ENCODE data around the gene QRICH2. TPM values are rescaled to one million over a fixed set of nuclear protein-coding genes. Genes with fewer than 3 reads are reported as not detected.
"Not testable (repeated sequence)": the region's sequence is repeated elsewhere in the genome, so short reads cannot be mapped to it uniquely, and the experiment has no call there.

The QRICH2 gene
- total RNA-seq, 3 donors from 2014 or later, result 1.6 to 4.7 (median 3.2) TPM

DNA sequence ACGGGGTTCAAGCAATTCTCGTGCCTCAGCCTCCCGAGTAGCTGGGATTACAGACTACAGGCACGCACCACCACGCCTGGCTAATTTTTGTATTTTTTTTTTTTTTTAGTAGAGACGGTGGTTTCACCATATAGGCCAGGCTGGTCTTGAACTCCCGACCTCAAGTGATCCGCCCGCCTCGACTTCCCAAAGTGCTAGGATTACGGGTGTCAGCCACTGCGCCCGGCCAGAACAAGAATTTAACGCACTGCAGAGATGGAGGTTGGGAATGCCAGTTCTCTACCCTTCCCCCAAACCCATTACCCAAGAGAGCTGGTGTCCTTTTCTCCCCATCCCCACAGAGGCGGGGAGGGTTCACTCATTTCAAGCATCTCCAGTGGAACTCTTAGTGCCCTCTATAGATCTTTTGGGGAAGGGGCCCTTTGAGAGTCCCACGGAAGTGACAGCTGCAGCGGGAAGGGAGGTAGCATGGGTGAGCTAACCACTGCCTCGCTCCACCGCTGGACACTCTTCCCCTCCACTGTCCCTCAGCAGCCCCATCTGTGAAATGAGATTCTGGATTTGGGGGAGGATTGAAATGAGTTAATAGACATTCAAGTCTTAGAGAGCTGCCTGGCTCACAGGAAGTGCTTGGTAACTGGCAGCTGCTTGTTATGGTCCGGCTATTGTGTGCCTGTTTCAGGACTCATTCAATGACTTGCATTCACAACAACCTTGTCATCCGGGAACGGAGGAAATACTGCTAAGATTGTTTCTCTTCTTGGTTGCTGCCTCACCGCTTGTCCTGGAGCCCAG, 46.5 kb downstream of the QRICH2 start:
- ATAC-seq, result no peak
- no peaks in the 10 kb centered on the region for H3K36me3 ChIP-seq (ENCODE audit: low read depth)
- H3K9me3 ChIP-seq, result no peaks in the 10 kb centered on the region
- TF ChIP-seq, protein P1, sequence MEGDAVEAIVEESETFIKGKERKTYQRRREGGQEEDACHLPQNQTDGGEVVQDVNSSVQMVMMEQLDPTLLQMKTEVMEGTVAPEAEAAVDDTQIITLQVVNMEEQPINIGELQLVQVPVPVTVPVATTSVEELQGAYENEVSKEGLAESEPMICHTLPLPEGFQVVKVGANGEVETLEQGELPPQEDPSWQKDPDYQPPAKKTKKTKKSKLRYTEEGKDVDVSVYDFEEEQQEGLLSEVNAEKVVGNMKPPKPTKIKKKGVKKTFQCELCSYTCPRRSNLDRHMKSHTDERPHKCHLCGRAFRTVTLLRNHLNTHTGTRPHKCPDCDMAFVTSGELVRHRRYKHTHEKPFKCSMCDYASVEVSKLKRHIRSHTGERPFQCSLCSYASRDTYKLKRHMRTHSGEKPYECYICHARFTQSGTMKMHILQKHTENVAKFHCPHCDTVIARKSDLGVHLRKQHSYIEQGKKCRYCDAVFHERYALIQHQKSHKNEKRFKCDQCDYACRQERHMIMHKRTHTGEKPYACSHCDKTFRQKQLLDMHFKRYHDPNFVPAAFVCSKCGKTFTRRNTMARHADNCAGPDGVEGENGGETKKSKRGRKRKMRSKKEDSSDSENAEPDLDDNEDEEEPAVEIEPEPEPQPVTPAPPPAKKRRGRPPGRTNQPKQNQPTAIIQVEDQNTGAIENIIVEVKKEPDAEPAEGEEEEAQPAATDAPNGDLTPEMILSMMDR (IDR thresholded peaks at IDR 0.05), result no peak
- H3K4me3 ChIP-seq, result no peak overlapping the region
- peaks cover 62% of the 10 kb centered on the region for H3K4me1 ChIP-seq (ENCODE audit: low read depth)
- intact Hi-C loops (cut with DNase I, micrococcal nuclease), result no loop called here
- peak in 2 of 3 donors; percentile 47 to 52 for DNase-seq

DNA sequence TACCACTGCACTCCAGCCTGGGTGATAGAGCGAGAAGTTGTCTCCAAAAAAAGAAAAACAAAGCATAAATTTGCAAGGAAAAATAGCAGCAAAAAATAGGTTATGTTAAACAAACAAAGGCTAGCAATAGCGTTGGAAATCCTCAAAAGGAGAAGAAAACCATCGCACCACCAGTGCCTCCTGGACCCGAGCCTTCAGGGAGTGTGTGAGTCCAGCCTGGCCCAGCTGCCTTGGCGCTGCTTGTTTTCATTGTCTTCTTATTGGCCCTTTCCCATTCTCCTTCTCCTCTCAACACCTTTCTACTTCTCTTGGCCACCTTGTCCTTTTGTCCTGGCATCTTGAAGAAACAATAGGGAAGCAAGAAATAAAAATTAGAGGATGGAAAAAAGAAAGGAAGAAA, 47.4 kb downstream of the QRICH2 start:
- no peaks in the 10 kb centered on the region for H3K36me3 ChIP-seq (ENCODE audit: low read depth)
- DNase-seq (peak in 2 of 3 donors; percentile 27 to 42), ATAC-seq (no peak)
- intact Hi-C loops (cut with DNase I, micrococcal nuclease), result no loop called here
- TF ChIP-seq, protein P1 (IDR thresholded peaks at IDR 0.05), result no peak
- H3K9me3 ChIP-seq, result no peaks in the 10 kb centered on the region
- no peak overlapping the region for H3K4me3 ChIP-seq
- H3K4me1 ChIP-seq (ENCODE audit: low read depth), result peaks cover 62% of the 10 kb centered on the region

DNA sequence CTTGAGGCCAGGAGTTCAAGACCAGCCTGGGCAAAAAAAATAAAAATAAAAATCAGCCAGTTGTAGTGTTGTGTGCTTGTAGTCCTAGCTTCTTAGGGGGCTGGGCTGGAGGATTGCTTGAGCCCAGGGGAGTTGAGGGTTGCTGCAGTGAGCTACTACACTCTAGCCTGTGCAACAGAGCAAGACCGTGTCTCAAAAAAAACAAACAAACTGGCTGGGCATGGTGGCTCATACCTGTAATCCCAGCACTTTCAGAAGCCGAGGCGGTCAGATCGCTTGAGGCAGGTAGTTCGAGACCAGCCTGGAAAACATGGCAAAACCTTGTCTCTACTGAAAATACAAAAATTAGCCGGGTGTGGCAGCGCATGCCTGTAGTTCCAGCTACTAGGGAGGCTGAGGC, 47.9 kb downstream of the QRICH2 start:
- ATAC-seq, result no peak
- H3K36me3 ChIP-seq (ENCODE audit: low read depth), result no peaks in the 10 kb centered on the region
- peaks cover 62% of the 10 kb centered on the region for H3K4me1 ChIP-seq (ENCODE audit: low read depth)
- H3K9me3 ChIP-seq, result no peaks in the 10 kb centered on the region
- TF ChIP-seq, protein P1 (IDR thresholded peaks at IDR 0.05), result no peak
- intact Hi-C loops (cut with DNase I, micrococcal nuclease), result no loop called here
- peak in 2 of 3 donors; percentile 25 to 27 for DNase-seq
- H3K4me3 ChIP-seq, result no peak overlapping the region

- H3K36me3 ChIP-seq (ENCODE audit: low read depth); H3K4me3 ChIP-seq; ATAC-seq; H3K9me3 ChIP-seq; intact Hi-C loops (cut with DNase I, micrococcal nuclease): not testable (repeated sequence)
- peaks cover 38% of the 10 kb centered on the region for H3K4me1 ChIP-seq (ENCODE audit: low read depth)
- peak in 2 of 3 donors; percentile 32 to 54 for DNase-seq
Measured at GRCh38 chr17:76256430-76257050, 51.5 kb downstream of the QRICH2 start.

DNA sequence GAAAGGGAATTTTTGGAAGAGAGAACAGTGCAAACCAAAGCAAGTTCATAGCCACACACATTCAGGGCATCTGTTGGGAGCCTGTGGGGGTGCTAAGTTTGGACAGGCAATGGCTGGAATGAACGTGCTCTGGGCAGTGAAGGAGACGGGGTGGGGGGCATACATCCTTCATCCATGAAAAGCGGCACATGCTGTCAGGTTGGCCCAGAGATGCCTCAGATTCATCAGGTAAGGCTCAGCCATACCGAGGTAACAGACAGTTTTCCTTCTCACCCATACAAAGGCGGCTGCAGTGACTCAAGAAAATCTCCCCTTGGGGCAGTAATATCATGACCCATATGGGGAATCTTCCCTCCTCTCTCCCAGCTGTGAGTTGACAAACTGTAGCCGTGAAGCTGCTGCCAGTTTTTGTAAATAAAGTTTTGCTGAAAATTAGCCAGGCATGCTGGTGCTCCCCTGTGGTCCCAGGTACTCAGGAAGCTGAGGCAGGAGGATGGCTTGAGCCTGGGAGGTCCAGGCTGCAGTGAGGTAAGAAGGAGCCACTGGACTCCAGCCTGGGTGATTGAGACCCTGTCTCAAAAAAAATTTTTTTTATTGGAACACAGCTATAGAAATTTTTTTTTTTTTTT, 52.2 kb downstream of the QRICH2 start:
- intact Hi-C loops (cut with DNase I, micrococcal nuclease), result no loop called here
- Histone ChIP-seq H3K4me3 (no peak overlapping the region), H3K9me3 (no peaks in the 10 kb centered on the region), H3K36me3 (ENCODE audit: low read depth) (no peaks in the 10 kb centered on the region), H3K4me1 (ENCODE audit: low read depth) (peaks cover 33% of the 10 kb centered on the region)
- ATAC-seq, result no peak
- TF ChIP-seq, protein P1 (IDR thresholded peaks at IDR 0.05), result no peak
- peak in 2 of 3 donors; percentile 12 to 18 for DNase-seq

GRCh38 chr17:76254275-76254674, 53.8 kb downstream of the QRICH2 start:
- no peaks in the 10 kb centered on the region for H3K9me3 ChIP-seq
- ATAC-seq, result no peak
- H3K4me1 ChIP-seq (ENCODE audit: low read depth), result peaks cover 17% of the 10 kb centered on the region
- H3K4me3 ChIP-seq, result no peak overlapping the region
- TF ChIP-seq, protein P1 (IDR thresholded peaks at IDR 0.05), result no peak
- intact Hi-C loops (cut with DNase I, micrococcal nuclease), result no loop called here
- no peaks in the 10 kb centered on the region for H3K36me3 ChIP-seq (ENCODE audit: low read depth)
- peak in 2 of 3 donors; percentile 1 to 3 for DNase-seq

Measured in mucosa of descending colon (tissue), 3 donors.